Bronchial epithelial cell (primary cell): ENCODE data around the gene BTBD2. TPM values are rescaled to one million over a fixed set of nuclear protein-coding genes. Genes with fewer than 3 reads are reported as not detected.

ENCODE experiments used
- DNase-seq: peaks from one replicate; pipeline ENCODE4 v3.0.0-alpha.2; 2010; ENCODE audit warnings: low read depth
- FAIRE-seq: peaks from 2 replicates; lab custom pipeline; 2011; peaks lifted over from hg19 to GRCh38; lab: Jason Lieb, UNC
- H3K27me3 ChIP-seq: 2 replicates; pipeline ENCODE4 v1.5.1; 2011; ENCODE audit warnings: low read length; ENCODE audit not compliant: control insufficient read depth, insufficient read depth
- H3K36me3 ChIP-seq: 2 replicates; pipeline ENCODE4 v1.5.1; 2011; ENCODE audit warnings: low read length; ENCODE audit not compliant: control insufficient read depth, insufficient read depth
- H3K4me3 ChIP-seq: 2 replicates; pipeline ENCODE4 v1.5.1; 2011; ENCODE audit warnings: mild to moderate bottlenecking, low read depth, low read length, control low read depth
- CTCF ChIP-seq: IDR thresholded peaks from 2 replicates; pipeline ENCODE4 v1.5.1; 2011; ENCODE audit warnings: mild to moderate bottlenecking, moderate library complexity, low read length, control low read depth, inconsistent platforms; ENCODE audit not compliant: insufficient read depth, severe bottlenecking
- total RNA-seq: library from RNA; depleted of rRNA; stranded (reverse); fragments of >200 nt; gene quantifications from 2 replicates; pipeline ENCODE4 v1.2.1, GENCODE V29; 2014

Gene BTBD2
- total RNA-seq, 1 donor from 2014 or later: 23.2 TPM

- DNase-seq (no peak), FAIRE-seq (no peak)
- no peaks in the 10 kb centered on the region for H3K27me3 ChIP-seq
- H3K36me3 ChIP-seq: peaks cover 87% of the 10 kb centered on the region
- H3K4me3 ChIP-seq: no peak overlapping the region
- TF ChIP-seq CTCF: no peak
Observed at GRCh38 chr19:2045501-2046045, 30.1 kb upstream of the BTBD2 start.

GRCh38 chr19:2044709-2045500 is 29.4 kb upstream of the BTBD2 start:
- FAIRE-seq: no peak
- Histone ChIP-seq H3K27me3 (no peaks in the 10 kb centered on the region), H3K36me3 (peaks cover 88% of the 10 kb centered on the region), H3K4me3 (no peak overlapping the region)
- DNase-seq: no peak
- TF ChIP-seq CTCF: no peak

- H3K4me3 ChIP-seq: no peak overlapping the region
- H3K36me3 ChIP-seq: peaks cover 83% of the 10 kb centered on the region
- FAIRE-seq: no peak
- TF ChIP-seq CTCF: no peak
- H3K27me3 ChIP-seq: no peaks in the 10 kb centered on the region
- DNase-seq: no peak
Observed at GRCh38 chr19:2043961-2044708, 28.6 kb upstream of the BTBD2 start.

DNA sequence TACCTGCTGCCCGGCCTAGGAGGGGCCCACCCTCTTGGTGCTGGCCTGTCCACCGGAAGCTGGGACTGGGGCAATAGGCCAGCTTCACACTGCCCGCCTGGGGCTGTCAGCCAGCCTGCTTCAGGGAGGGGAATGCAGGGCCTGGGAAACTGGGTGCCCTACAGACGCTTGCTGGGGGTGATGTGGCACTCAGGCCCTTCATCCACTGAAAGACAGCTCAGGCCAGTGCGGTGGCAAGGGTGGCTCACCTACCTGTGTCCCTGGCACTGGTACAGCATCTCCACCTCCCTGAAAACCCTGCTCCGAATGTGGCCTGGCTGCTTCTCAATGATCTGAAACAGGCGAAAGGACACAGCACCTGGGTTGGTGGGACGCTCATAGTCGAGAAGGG is 27.7 kb upstream of the BTBD2 start:
- Histone ChIP-seq H3K36me3 (peaks cover 76% of the 10 kb centered on the region), H3K4me3 (no peak overlapping the region), H3K27me3 (no peaks in the 10 kb centered on the region)
- DNase-seq (no peak), FAIRE-seq (no peak)
- TF ChIP-seq CTCF: no peak

DNA sequence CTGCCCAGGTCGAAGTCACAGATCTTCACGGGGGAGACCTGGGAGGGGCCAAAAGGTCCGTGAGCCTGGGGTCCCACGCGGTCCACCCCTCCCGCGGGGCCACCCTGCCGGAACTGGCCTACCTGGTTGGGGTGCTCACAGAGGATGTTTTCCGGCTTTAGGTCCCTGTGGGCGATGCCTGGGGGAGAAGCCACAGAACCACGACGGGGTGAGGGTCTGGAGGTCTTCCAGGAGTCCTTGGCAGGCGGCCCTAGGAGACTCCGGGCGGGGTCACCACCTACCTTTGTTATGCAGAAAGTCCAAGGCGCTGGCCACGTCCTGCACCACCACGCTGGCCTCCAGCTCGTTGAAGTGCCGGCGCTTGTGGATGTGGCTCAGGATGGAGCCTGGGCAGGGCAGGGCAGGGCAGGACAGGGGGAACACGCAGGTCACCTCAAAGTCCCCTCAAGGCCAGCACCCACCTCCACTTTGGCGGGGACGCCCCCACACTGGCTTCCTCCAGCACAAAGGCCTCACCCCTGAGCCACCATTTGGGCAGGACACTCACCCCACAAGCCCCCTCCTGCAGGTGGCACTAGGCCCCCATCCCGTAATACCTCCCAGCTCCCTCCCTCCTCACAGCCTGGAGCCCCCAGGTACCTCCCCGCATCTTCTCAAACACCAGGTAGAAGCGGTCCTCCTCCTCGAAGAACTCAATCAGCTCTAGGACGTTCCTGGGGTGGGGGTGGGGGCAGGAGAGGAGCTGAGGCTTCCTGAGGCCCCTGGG is 27.2 kb upstream of the BTBD2 start:
- Histone ChIP-seq H3K36me3 (peaks cover 71% of the 10 kb centered on the region), H3K4me3 (no peak overlapping the region), H3K27me3 (no peaks in the 10 kb centered on the region)
- TF ChIP-seq CTCF: no peak
- FAIRE-seq: no peak
- no peak for DNase-seq
